ENCODE results near the gene RGPD8. TPM values are rescaled to one million over a fixed set of nuclear protein-coding genes. Genes with fewer than 3 reads are reported as not detected.

RGPD8 gene
- total RNA-seq (2022; extraction: Qiagen RNA extraction): 2.2 to 3.8 TPM (median 2.6 TPM) in 5 replicates

DNA sequence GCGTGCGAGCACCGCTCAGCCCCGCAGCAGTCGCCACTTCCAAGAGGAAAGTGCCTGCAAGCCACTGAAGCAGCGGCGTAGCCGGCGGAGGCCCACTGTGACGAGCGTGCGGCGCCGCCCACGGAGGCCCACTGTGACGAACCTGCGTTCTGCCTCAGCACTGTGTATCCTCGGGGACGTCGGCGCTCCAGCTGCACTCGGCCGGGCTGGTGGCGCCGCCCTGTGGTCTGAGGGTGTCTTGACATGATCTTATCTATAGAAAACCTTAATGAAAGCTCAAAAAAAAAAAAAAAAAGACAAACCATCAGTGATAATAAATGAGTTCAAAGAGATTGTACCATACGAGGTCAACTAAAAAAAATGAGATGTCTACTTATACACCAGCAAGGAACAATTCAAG, at the start of gene RGPD8:
Gene RGPD8 (minus strand): TSS at position 166 of the 400 bp plus-strand sequence. CDS start 192 bp downstream, outside the sequence.

DNA sequence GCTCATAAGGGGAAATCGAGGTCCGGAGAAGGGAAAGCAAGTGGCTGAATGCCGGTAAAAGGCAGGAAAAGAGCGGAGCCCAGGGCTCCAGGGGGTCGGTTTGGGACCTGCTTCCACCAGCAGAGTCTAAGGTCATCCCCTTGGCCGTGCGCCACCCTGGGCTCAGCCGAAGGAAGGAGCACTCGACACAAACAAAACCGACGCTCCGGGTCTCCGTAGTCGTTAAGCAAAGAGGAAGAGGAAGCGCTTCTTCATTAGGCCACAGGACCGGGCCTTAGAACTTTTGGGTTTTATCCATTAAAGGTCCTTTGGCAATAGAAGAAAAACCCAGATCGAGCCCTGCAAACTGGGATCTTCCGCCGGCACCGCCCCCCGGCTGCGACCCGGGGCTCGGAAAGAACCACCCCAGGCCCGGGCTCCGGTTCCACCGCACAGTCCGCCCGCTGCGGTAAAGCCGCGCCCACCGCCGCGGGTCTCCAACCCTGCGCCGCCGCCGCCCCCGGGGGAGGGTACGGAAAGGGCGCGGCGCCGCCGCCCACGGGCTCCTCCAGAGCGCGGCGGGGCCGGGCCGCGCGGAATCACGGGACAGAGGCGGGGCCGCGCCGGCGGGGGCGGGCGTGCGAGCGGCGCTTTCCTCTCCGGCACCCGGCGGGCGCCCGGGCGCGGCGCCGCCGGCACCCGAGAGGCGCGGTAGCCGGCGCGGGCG, 48.2 kb upstream of the RGPD8 start, which contains the start of gene TTL:
Gene TTL (plus strand): TSS at position 629 of the 706 bp plus-strand sequence. CDS start 189 bp downstream, outside the sequence.

Other genes starting within 250 kb of the RGPD8 start
- 10.9 to 13.4 TPM (median 11.5 TPM) in 5 replicates for gene ZC3H8, start 178.6 kb downstream of the RGPD8 start, total RNA-seq (2022; extraction: Qiagen RNA extraction)
- gene ZC3H6, start 158.0 kb downstream of the RGPD8 start, total RNA-seq (2022; extraction: Qiagen RNA extraction): 0.17 to 0.45 TPM (median 0.38 TPM) in 5 replicates
- gene TTL, start 48.5 kb upstream of the RGPD8 start, total RNA-seq (2022; extraction: Qiagen RNA extraction): 34.3 to 39.5 TPM (median 35.1 TPM) in 5 replicates
- 21.5 to 25.6 TPM (median 21.8 TPM) in 5 replicates for gene POLR1B, start 108.8 kb upstream of the RGPD8 start, total RNA-seq (2022; extraction: Qiagen RNA extraction)
- 62.2 to 72.2 TPM (median 65.5 TPM) in 5 replicates for gene CHCHD5, start 151.0 kb upstream of the RGPD8 start, total RNA-seq (2022; extraction: Qiagen RNA extraction)
- gene SLC20A1, start 212.3 kb upstream of the RGPD8 start, total RNA-seq (2022; extraction: Qiagen RNA extraction): 141 to 164 TPM (median 145 TPM) in 5 replicates

Measured in A549 treated with AZD2906 at 1 μM for 4 hours (cell line).